AG04450 (cell line): ENCODE measurements around the gene ARHGAP26. TPM values are rescaled to one million over a fixed set of nuclear protein-coding genes. Genes with fewer than 3 reads are reported as not detected.

Source experiments
- CTCF ChIA-PET: fragments of 300-600, 350-600 bp; formaldehyde crosslinking; extraction: SDS; loops from one replicate; lab custom pipeline; 2022; ENCODE audit warnings: antibody characterized with exemption, inconsistent platforms; lab: Charles Lee
- POLR2A ChIA-PET: fragments of 350-600 bp; formaldehyde crosslinking; extraction: SDS; loops from one replicate; lab custom pipeline; 2021; ENCODE audit warnings: antibody characterized with exemption, inconsistent platforms; lab: Yijun Ruan, JAX
- DNase-seq: peaks from one replicate; pipeline ENCODE4 v3.0.0-alpha.2; 2011; ENCODE audit warnings: low read depth, low spot score
- H3K27ac ChIP-seq: one replicate; pipeline ENCODE4 v1.5.1; 2012; ENCODE audit warnings: low read depth, low read length, control low read depth
- H3K27me3 ChIP-seq: one replicate; pipeline ENCODE4 v1.6.0; 2012; ENCODE audit warnings: low read length; ENCODE audit not compliant: control insufficient read depth, insufficient read depth
- H3K4me3 ChIP-seq: 2 replicates; pipeline ENCODE4 v1.5.1; 2011; ENCODE audit warnings: mild to moderate bottlenecking, low read depth, low read length, control low read depth
- H3K9me3 ChIP-seq: 2 replicates; pipeline ENCODE4 v1.5.1; 2012; ENCODE audit warnings: low read length; ENCODE audit not compliant: control insufficient read depth, insufficient read depth
- CTCF ChIP-seq: IDR thresholded peaks from 2 replicates; pipeline ENCODE4 v1.5.1; 2011; ENCODE audit warnings: low read depth, low read length, control low read depth, inconsistent platforms
- polyA plus RNA-seq: library from polyadenylated mRNA; depleted of rRNA; stranded (reverse); fragments of >200 nt; gene quantifications from 2 replicates; pipeline ENCODE4 v1.2.3, GENCODE V29; 2011

ARHGAP26 gene
- polyA plus RNA-seq, 1 experiment = 0.56 TPM

GRCh38 chr5:143129910-143130612 lies 359.9 kb downstream of the ARHGAP26 start:
- no peaks in the 10 kb centered on the region for H3K27me3 ChIP-seq
- TF ChIP-seq CTCF = no peak
- POLR2A ChIA-PET = no interaction called here
- CTCF ChIA-PET = no interaction called here
- no peak overlapping the region for H3K27ac ChIP-seq
- H3K9me3 ChIP-seq = no peaks in the 10 kb centered on the region
- DNase-seq = no peak
- no peak overlapping the region for H3K4me3 ChIP-seq

GRCh38 chr5:143130613-143131305 lies 360.6 kb downstream of the ARHGAP26 start:
- Histone ChIP-seq H3K27me3 (no peaks in the 10 kb centered on the region), H3K9me3 (no peaks in the 10 kb centered on the region), H3K27ac (no peak overlapping the region), H3K4me3 (no peak overlapping the region)
- DNase-seq = no peak
- CTCF ChIA-PET = no interaction called here
- POLR2A ChIA-PET = no interaction called here
- TF ChIP-seq CTCF = no peak

- TF ChIP-seq CTCF = no peak
- Histone ChIP-seq H3K27me3 (no peaks in the 10 kb centered on the region), H3K9me3 (no peaks in the 10 kb centered on the region), H3K27ac (no peak overlapping the region), H3K4me3 (no peak overlapping the region)
- no peak for DNase-seq
- ChIA-PET POLR2A (interaction anchor here (0.9 to 1.0 kb wide), 2 partner anchors 71 to 73 kb away, joined by 3 read pairs; no protein-coding TSS in a partner anchor), CTCF (no interaction called here)
Measured at GRCh38 chr5:143131972-143132371, 361.8 kb downstream of the ARHGAP26 start.

- H3K27me3 ChIP-seq = no peaks in the 10 kb centered on the region
- no peak overlapping the region for H3K27ac ChIP-seq
- ChIA-PET POLR2A (interaction anchor here (1.0 kb wide), 1 partner anchor 72 kb away, joined by 3 read pairs; no protein-coding TSS in a partner anchor), CTCF (interaction anchor here (0.7 to 1.0 kb wide), 2 partner anchors 14 to 692 kb away, joined by 3 read pairs; no protein-coding TSS in a partner anchor)
- no peak for DNase-seq
- no peak overlapping the region for H3K4me3 ChIP-seq
- TF ChIP-seq CTCF = no peak
- no peaks in the 10 kb centered on the region for H3K9me3 ChIP-seq
Measured at GRCh38 chr5:143132739-143133138, 362.6 kb downstream of the ARHGAP26 start.

GRCh38 chr5:143133721-143134120 lies 363.5 kb downstream of the ARHGAP26 start:
- Histone ChIP-seq H3K27ac (no peak overlapping the region), H3K27me3 (no peaks in the 10 kb centered on the region), H3K4me3 (no peak overlapping the region), H3K9me3 (no peaks in the 10 kb centered on the region)
- DNase-seq = no peak
- TF ChIP-seq CTCF = no peak
- POLR2A ChIA-PET = no interaction called here
- CTCF ChIA-PET = interaction anchor here (0.6 kb wide), 1 partner anchor 34 kb away, joined by 5 read pairs; no protein-coding TSS in a partner anchor
